GM12864 (cell line): Measurements from ENCODE around the gene WASL.

Source experiments
- DNase-seq: peaks from one replicate; pipeline ENCODE4 v3.0.0-alpha.2; 2011; ENCODE audit warnings: low read depth
- H3K4me3 ChIP-seq: 2 replicates; pipeline ENCODE4 v1.5.1; 2011; ENCODE audit warnings: mild to moderate bottlenecking, low read depth, low read length, control low read depth
- TF ChIP-seq, protein P1 (sequence below): IDR thresholded peaks from 2 replicates; pipeline ENCODE4 v1.5.1; 2011; ENCODE audit warnings: low read depth, mild to moderate bottlenecking, moderate library complexity, low read length, control low read depth, inconsistent platforms; ENCODE audit errors: missing control alignments

The WASL gene

GRCh38 chr7:123770378-123770777 is 21.6 kb upstream of the WASL start:
- TF ChIP-seq, protein P1, sequence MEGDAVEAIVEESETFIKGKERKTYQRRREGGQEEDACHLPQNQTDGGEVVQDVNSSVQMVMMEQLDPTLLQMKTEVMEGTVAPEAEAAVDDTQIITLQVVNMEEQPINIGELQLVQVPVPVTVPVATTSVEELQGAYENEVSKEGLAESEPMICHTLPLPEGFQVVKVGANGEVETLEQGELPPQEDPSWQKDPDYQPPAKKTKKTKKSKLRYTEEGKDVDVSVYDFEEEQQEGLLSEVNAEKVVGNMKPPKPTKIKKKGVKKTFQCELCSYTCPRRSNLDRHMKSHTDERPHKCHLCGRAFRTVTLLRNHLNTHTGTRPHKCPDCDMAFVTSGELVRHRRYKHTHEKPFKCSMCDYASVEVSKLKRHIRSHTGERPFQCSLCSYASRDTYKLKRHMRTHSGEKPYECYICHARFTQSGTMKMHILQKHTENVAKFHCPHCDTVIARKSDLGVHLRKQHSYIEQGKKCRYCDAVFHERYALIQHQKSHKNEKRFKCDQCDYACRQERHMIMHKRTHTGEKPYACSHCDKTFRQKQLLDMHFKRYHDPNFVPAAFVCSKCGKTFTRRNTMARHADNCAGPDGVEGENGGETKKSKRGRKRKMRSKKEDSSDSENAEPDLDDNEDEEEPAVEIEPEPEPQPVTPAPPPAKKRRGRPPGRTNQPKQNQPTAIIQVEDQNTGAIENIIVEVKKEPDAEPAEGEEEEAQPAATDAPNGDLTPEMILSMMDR = no peak
- no peak overlapping the region; the same call in 1 of the 2 replicates for H3K4me3 ChIP-seq
- no peak for DNase-seq

- H3K4me3 ChIP-seq = no peak overlapping the region
- no peak for DNase-seq
These were observed 20.6 kb upstream of the WASL start for GRCh38 chr7:123769371-123769770.

DNA sequence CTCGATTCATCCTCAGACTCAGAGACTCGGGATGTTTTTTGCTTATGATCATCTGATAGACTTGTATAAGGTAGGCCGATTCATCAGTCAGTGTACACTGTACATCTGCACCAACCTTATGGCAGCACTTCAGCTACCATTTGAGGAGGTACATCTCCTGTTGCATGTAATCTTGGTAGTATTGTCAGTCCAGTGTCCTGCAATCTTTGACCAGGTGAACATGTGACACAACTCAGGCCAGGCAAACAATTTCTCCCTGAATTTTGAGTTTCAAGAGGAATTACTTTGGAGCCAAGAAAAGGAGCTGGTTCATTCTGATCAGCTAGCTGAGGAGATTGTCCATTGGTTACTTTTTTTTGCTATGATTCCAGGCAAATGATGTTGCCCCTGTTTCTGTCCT is 19.7 kb upstream of the WASL start:
- TF ChIP-seq, protein P1 = no peak
- DNase-seq = no peak
- H3K4me3 ChIP-seq = no peak overlapping the region

More at GRCh38 chr7:123769371-123769770, 20.6 kb upstream of the WASL start:
- TF ChIP-seq, protein P1 = no peak

- DNase-seq = no peak
- TF ChIP-seq, protein P1 = no peak
- H3K4me3 ChIP-seq = no peak overlapping the region
These were observed 14.4 kb upstream of the WASL start for GRCh38 chr7:123763191-123763661.

DNA sequence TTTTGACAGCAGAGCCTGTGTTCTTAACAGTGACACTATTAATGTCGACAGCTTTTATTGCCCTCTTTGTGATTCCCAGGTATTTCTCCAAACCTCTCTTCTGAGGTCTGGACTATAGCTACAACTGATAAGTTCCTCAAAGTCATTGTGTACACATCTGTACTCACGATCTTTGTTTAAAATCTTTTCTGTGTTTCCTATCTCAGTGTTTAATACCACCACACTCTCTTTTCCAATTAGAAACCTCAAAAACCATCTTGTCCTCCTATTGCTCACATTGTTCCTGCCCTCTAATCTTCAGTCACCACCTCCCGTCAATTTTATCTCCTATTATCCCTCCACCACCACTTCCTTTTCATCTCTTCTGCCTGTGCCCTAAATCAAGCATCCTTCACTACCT is 12.9 kb upstream of the WASL start:
- no peak overlapping the region for H3K4me3 ChIP-seq
- TF ChIP-seq, protein P1 = no peak
- DNase-seq = no peak

GRCh38 chr7:123757095-123757494 is 8.3 kb upstream of the WASL start:
- TF ChIP-seq, protein P1 = no peak
- H3K4me3 ChIP-seq = no peak overlapping the region
- no peak for DNase-seq

DNA sequence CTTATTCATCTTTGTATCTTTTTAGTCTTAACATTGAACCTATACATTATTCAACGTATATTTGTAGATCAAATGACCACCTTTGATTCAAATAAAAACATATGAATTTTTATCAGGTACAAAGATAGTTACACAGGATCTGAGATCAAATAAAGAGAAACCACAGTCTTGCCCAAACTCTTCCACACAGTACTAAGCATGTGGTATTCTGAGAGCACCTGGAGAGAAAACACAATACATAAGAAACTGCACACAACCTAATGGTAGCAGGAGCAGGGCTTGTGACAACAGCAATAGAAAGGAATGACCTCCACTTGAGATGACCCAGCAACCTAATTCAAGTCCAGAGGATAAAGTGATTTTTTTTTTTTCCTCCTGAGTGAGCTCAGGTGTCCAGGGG is 6.5 kb upstream of the WASL start:
- TF ChIP-seq, protein P1 = no peak
- no peak for DNase-seq

More for the DNA sequence above, 6.5 kb upstream of the WASL start:
- H3K4me3 ChIP-seq = no peak overlapping the region
